Tibial nerve (tissue), 4 donors: ENCODE data around the gene GSTT2B. TPM values are rescaled to one million over a fixed set of nuclear protein-coding genes. Genes with fewer than 3 reads are reported as not detected.
"Not testable (repeated sequence)": the region's sequence is repeated elsewhere in the genome, so short reads cannot be mapped to it uniquely, and the experiment has no call there.

Experiments
- DNase-seq, 2 donors: peaks; one replicate each; pipeline ENCODE4 v3.0.0-alpha.2; 2019; ENCODE audit warnings: low spot score in 2 of 2
- H3K27ac ChIP-seq, 4 donors: fragments of 200-600 bp; sonication (generic) in 3 of 4; one replicate each; pipeline ENCODE4 v1.5.1; 2017 to 2019; ENCODE audit warnings: mild to moderate bottlenecking in 1 of 4
- H3K27me3 ChIP-seq, 2 donors: fragments of 200-600 bp; sonication (generic) in 1 of 2; one replicate each; pipeline versions ENCODE4 v1.5.1 to v1.6.0; 2017 to 2019
- H3K36me3 ChIP-seq, 3 donors: fragments of 200-600 bp; sonication (generic); one replicate each; pipeline ENCODE4 v1.5.1; 2018 to 2019
- H3K4me1 ChIP-seq, 4 donors: fragments of 200-600 bp; sonication (generic) in 3 of 4; one replicate each; pipeline ENCODE4 v1.5.1; 2017 to 2019
- H3K4me3 ChIP-seq, 4 donors: fragments of 200-600 bp; sonication (generic) in 3 of 4; one replicate each; pipeline ENCODE4 v1.5.1; 2017 to 2019; ENCODE audit warnings: mild to moderate bottlenecking in 1 of 4, moderate library complexity in 1 of 4
- H3K9me3 ChIP-seq, 4 donors: fragments of 200-600 bp; sonication (generic) in 3 of 4; one replicate each; pipeline ENCODE4 v1.5.1; 2017 to 2019
- EP300 ChIP-seq, 2 donors: sonication (generic); formaldehyde crosslinking; IDR thresholded peaks; one replicate each; pipeline ENCODE4 v1.6.1; 2017; ENCODE audit warnings: antibody characterized with exemption in 2 of 2, mild to moderate bottlenecking in 1 of 2
- POLR2A ChIP-seq, 2 donors: fragments of 450-650 bp; IDR thresholded peaks; one replicate each; pipeline ENCODE4 v1.6.1; 2017; ENCODE audit warnings: antibody characterized with exemption in 2 of 2, mild to moderate bottlenecking in 2 of 2, moderate library complexity in 2 of 2
- WGBS, 2 donors: methylation state at CpG; one replicate each; pipeline ENCODE4 v1.1.5; 2018; 5-methylcytosine and 5-hydroxymethylcytosine counted together
- total RNA-seq, 4 donors: library from RNA; depleted of rRNA; stranded (reverse); fragments of >200 nt; gene quantifications; one replicate each; pipeline ENCODE4 v1.1.0, GENCODE V29; 2016
- TF ChIP-seq, protein P1 (sequence below), 5 experiments: fragments of 200-600 bp in 3 of 5; fragments of 450-650 bp in 2 of 5; sonication (generic) in 3 of 5; IDR thresholded peaks; one replicate each; pipeline ENCODE4 v1.5.1; 2016 to 2019; ENCODE audit warnings: antibody characterized with exemption in 5 of 5, mild to moderate bottlenecking in 3 of 5, moderate library complexity in 2 of 5

GSTT2B gene
- total RNA-seq, 4 donors from 2014 or later: 0.66 to 17.8 (median 8.7) TPM

DNA sequence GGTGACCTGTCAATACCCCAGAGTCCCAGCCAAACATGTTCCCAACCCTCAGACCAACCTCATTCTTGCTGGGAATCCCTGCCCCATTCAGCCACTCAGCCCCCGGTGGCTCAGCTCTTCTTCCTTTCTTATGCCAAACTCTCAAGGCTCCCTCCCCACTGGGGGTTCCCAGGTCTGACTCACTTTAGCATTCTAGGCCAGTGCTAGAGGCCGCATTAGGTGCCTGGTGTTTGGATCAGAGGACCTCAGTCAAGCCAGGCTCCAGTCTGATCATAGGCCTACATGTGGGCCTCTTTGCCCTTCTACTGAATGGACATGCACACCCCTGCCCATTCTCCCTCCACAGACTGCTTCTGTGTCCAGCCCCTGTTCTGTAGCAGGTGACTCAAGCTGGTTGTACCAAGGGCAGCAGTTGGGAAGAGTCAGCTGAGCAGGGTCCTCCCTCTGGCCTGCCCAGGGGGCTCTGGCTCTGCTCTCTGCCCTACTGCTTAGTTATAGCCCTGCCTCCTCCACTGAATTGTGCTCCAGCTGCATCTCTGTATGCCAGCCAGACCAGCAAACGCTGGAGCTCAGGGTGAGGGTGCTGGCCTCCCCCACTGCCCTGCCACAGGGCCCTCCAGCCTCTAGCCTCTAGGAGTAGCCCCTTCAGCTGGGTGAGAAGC, 28.7 kb upstream of the GSTT2B start:
- not testable (repeated sequence) for H3K36me3 ChIP-seq, H3K4me1 ChIP-seq, H3K27me3 ChIP-seq, H3K4me3 ChIP-seq, H3K27ac ChIP-seq, DNase-seq, H3K9me3 ChIP-seq
- WGBS, 2 donors: 95% methylated on average over 2 of the region's 3 CpGs; no CpG with 5 or more reads in 1 of the 2 donors

DNA sequence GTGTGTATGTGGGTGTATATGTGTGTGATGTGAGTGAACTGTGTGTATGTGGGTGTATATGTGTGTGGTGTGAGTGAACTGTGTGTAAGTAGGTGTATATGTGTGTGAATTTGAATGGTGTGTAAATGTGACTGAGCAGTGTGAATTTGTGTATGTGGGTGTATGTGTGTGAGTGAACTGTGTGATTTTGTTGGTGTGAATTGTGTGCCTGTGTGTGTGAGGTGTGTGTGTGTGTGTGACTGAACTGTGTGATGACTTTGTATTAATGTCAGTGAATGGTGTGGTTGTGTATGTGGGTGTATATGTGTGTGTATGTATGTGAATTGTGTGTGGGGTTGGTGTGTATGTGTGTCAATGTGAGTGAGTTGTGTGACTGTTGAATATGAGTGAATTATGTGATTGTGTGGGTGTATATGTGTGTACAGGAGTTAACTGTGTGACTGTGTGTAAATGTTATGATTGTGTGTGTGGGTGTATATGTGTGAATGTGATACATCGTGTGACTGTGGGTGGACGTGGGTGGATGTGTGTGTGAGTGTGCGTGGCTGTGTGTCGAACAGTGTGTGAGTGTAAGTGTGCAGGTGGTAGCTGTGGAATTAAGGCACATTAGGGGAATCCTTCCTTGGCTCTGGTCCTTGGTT, 25.7 kb upstream of the GSTT2B start:
- not testable (repeated sequence) for H3K4me1 ChIP-seq, DNase-seq, H3K9me3 ChIP-seq, H3K27ac ChIP-seq, H3K36me3 ChIP-seq, H3K27me3 ChIP-seq, H3K4me3 ChIP-seq
- no CpG with 5 or more reads among the region's 4 CpGs for WGBS, 2 donors

DNA sequence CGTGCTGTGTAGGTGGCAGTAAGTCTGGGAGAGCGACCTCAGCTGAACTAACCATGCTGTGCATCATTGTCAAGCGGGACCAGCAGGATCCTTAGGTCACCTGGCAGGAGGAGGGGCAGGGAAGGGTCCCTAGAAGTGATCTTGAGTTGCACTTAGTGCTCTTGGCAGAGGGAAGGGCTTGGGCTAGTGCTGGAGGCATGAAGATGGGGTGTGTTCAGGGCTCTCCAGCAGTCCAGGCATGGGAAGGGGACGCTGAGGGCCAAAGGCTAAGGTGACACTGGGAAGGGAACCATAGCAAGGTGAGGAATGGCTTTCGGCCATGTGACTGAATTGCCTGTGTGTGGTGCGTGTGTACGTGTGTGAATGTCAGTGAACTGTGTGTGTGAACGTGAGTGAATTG, 25.1 kb upstream of the GSTT2B start:
- not testable (repeated sequence) for H3K27ac ChIP-seq, H3K4me3 ChIP-seq, H3K4me1 ChIP-seq, DNase-seq, H3K27me3 ChIP-seq, H3K36me3 ChIP-seq, H3K9me3 ChIP-seq
- no CpG with 5 or more reads among the region's 8 CpGs for WGBS, 2 donors

DNA sequence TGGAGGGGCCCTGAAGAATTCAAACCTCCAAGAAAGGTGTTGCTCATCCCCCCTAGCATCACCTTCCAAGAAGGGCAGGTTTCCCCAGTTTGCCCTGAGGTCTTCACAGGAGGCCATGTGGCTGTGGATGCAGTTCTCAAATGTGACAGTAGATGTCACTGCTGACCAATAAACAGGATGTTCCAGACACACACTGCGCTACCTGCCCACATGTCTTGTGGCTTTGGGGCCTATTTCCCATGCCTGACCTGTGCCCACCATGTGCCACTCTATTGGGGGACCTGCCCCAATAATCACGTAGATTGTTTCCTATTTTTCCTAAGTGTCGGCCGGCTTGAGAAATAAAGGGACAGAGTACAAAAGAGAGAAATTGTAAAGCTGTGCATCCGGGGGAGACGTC, 23.4 kb upstream of the GSTT2B start:
- H3K36me3 ChIP-seq: no peaks in the 10 kb centered on the region
- H3K4me1 ChIP-seq: no peaks in the 10 kb centered on the region
- no peak for DNase-seq
- no peaks in the 10 kb centered on the region for H3K27me3 ChIP-seq
- no peak overlapping the region for H3K4me3 ChIP-seq
- TF ChIP-seq POLR2A (IDR thresholded peaks at IDR 0.05) (no peak), EP300 (IDR thresholded peaks at IDR 0.05) (no peak)
- TF ChIP-seq, protein P1, sequence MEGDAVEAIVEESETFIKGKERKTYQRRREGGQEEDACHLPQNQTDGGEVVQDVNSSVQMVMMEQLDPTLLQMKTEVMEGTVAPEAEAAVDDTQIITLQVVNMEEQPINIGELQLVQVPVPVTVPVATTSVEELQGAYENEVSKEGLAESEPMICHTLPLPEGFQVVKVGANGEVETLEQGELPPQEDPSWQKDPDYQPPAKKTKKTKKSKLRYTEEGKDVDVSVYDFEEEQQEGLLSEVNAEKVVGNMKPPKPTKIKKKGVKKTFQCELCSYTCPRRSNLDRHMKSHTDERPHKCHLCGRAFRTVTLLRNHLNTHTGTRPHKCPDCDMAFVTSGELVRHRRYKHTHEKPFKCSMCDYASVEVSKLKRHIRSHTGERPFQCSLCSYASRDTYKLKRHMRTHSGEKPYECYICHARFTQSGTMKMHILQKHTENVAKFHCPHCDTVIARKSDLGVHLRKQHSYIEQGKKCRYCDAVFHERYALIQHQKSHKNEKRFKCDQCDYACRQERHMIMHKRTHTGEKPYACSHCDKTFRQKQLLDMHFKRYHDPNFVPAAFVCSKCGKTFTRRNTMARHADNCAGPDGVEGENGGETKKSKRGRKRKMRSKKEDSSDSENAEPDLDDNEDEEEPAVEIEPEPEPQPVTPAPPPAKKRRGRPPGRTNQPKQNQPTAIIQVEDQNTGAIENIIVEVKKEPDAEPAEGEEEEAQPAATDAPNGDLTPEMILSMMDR (IDR thresholded peaks at IDR 0.05): peak in 2 of 5 experiments; percentile 55 to 62
- no peaks in the 10 kb centered on the region for H3K9me3 ChIP-seq
- H3K27ac ChIP-seq: no peak overlapping the region
- WGBS, 2 donors: no CpG with 5 or more reads among the region's 6 CpGs

DNA sequence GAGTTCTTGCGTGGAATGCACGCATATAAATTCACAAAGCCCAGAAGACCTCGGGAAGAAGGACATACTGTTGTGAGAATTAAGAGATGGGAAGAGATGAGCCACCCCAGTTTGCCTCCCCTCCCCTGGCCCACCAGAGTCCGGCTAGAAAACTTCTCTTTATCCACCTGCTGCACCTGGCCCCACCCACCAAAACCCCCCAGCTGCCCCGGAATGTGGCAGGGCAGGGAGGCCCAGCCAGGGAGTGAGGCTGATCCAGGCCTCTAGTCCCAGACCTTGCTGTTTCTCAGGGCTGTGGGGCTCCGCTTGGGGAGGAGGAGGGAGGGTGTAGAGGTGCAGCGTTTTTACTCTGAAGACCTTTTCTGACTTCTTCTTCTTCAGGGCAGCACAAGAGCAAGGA, 19.6 kb upstream of the GSTT2B start:
- H3K36me3 ChIP-seq, H3K27me3 ChIP-seq, H3K4me1 ChIP-seq, H3K4me3 ChIP-seq, H3K9me3 ChIP-seq, DNase-seq, H3K27ac ChIP-seq: not testable (repeated sequence)
- whole genome bisulfite sequencing, 2 donors: no CpG with 5 or more reads among the region's 7 CpGs

DNA sequence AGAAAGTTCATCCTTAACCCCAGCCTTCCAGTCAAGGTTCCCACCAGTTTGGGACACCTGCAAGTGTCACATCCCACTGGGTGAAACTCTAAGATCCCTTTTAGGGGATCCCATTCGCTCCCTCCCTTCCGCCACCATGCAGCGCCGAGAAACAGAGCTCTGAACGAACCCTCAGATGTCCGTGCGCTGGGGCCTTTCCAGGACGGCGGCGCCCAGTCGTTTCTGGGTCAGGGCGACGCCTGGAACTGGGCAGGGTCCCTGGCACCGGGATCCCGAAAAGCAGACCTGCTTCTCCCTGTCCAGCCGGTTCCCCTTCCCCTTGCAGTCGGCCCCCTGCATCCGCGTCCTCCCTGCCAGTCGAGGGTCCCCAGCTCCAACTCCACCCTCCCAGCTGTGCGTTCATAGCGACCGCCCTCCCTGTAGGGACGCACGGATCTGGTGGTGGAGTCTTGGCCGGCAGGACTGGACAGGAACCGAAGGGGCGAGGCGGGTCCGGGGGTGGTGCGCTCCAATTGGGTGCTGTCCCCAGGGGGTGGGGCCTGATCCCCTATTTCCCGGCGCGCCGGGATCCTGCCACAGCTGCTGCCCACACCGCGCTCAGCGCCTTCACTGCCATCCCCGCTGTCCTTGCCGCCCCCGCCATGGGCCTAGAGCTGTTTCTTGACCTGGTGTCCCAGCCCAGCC, 18.7 kb upstream of the GSTT2B start, which contains the start of gene GSTT2:
Gene GSTT2, plus strand, starts transcription at position 578 of the 684 bp plus-strand sequence.
- not testable (repeated sequence) for H3K27ac ChIP-seq, H3K4me3 ChIP-seq, H3K36me3 ChIP-seq, DNase-seq, H3K9me3 ChIP-seq, H3K27me3 ChIP-seq, H3K4me1 ChIP-seq
- whole genome bisulfite sequencing, 2 donors: no CpG with 5 or more reads among the region's 41 CpGs

DNA sequence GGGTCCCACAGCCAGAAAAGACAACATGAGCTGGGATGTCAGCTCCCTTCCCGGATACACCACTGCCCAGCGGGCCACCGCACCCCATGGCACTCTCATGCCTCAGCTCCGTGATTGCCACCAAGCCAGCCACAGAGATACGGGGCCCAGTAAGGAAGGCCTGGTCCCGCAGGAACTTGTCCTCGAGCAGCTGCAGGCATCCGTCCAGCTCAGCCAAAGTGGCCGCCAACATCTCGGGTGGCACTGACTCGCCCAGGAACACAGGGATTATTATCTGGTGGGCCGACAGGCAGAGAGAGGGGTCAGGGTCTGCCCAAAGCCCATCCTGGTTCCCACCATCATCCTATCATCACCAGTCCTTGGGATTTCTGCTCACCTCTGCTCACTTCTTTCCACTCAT, 16.3 kb upstream of the GSTT2B start:
- not testable (repeated sequence) for H3K36me3 ChIP-seq, H3K4me1 ChIP-seq, DNase-seq, H3K9me3 ChIP-seq, H3K4me3 ChIP-seq, H3K27ac ChIP-seq, H3K27me3 ChIP-seq
- WGBS, 2 donors: no CpG with 5 or more reads among the region's 12 CpGs

DNA sequence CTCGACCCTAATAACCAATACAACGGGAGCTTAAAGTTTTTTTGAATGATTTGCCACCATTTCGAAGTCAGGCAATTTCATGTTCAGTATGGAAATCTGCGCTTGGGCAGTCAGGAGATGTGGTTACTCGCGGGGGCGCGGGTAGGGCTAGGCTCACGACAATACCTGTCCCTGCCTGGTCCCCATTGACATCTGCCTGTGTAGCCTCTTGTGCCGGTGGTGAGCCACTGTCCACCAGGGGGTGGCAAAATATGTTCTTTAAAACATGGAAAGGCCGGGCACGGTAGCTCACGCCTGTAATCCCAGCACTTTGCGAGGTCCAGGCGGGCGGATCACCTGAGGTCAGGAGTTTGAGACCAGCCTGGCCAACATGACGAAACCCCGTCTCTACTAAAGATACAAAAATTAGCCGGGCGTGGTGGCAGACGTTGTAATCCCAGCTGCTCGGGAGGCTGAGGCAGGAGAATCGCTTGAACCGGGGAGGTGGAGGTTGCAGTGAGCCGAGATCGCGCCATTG, 13.9 kb upstream of the GSTT2B start:
- Histone ChIP-seq H3K36me3 (peaks cover 0 to 21% (median 6%) of the 10 kb centered on the region in 3 donors), H3K4me1 (peaks cover 0 to 10% (median 0%) of the 10 kb centered on the region in 4 donors), H3K4me3 (peak overlapping the region in 1 of 4 donors; percentile 19)
- not testable (repeated sequence) for H3K27ac ChIP-seq, DNase-seq, H3K9me3 ChIP-seq, H3K27me3 ChIP-seq
- 37% methylated on average over 9 of the region's 27 CpGs; no CpG with 5 or more reads in 1 of the 2 donors for WGBS, 2 donors

DNA sequence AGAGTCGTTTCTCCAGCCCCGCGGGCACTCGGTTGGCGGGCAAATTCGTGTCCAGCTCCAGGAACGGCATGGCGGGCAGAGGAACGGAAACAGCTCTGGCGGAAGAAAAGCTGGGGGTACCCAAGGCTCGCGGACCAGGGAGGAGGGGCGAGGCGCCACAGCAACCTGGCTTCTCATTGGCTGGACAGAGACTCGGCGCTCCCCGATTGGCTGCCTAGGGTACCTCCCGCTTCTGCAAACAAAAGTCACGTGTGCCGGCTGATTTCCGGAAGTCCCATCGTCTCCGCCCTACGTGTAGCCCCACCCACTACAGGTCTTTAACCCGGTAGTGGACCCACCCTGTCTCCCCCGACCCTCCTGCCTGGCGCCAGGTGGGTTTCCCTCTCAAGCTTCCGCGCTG, 13.3 kb upstream of the GSTT2B start, which contains the start of gene DDT:
Gene DDT, minus strand, starts transcription at position 97 of the 400 bp plus-strand sequence. Its CDS starts 27 bp downstream, at position 70.
- Histone ChIP-seq H3K4me3 (peak within 1 kb of the TSS in 1 of 4 donors; percentile 19), H3K4me1 (peaks cover 0 to 10% (median 0%) of the 10 kb centered on the region in 4 donors), H3K36me3 (peaks cover 0 to 27% (median 8%) of the 10 kb centered on the region in 3 donors)
- no CpG with 5 or more reads among the region's 29 CpGs for WGBS, 2 donors
- H3K9me3 ChIP-seq, H3K27me3 ChIP-seq, H3K27ac ChIP-seq, DNase-seq: not testable (repeated sequence)

DNA sequence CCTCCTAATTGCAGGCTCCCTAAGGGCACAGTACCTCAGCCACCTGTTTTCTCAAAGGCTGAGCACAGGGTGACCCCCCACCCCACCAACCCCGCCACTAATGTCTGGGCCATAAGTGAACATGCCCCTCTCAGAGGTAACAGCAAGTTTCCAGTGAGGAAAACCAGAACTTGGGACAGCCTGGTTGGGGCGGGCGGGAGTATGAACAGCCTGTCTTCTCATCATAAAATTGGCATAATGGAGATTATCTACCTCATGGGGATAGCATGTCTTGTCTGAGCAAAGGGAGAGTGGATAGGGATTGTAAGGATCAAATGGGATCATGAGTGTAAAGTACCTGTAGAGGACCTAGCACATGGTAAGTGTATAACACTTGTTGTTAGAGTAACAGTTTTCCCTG, 10.9 kb upstream of the GSTT2B start:
- H3K4me3 ChIP-seq, H3K27me3 ChIP-seq, DNase-seq, H3K9me3 ChIP-seq, H3K27ac ChIP-seq: not testable (repeated sequence)
- Histone ChIP-seq H3K4me1 (peaks cover 0 to 10% (median 0%) of the 10 kb centered on the region in 4 donors), H3K36me3 (peaks cover 0 to 30% (median 8%) of the 10 kb centered on the region in 3 donors)
- 89 to 96% methylated on average over 3 of the region's 3 CpGs for WGBS, 2 donors
